BJ (cell line): ENCODE results near the gene CAPN3. TPM values are rescaled to one million over a fixed set of nuclear protein-coding genes. Genes with fewer than 3 reads are reported as not detected.

Experiments used
- CTCF ChIA-PET: fragments of 350-600 bp; formaldehyde crosslinking; extraction: SDS; loops from one replicate; lab custom pipeline; 2021; ENCODE audit warnings: antibody characterized with exemption, inconsistent platforms; lab: Yijun Ruan, JAX
- POLR2A ChIA-PET: fragments of 300-600 bp; sonication (Branson Sonifier 250); formaldehyde crosslinking; extraction: SDS; loops from one replicate; lab custom pipeline; 2021; ENCODE audit warnings: antibody characterized with exemption; lab: Charles Lee
- DNase-seq: peaks from one replicate; pipeline ENCODE4 v3.0.0-alpha.2; 2011; ENCODE audit warnings: low read depth
- H3K27me3 ChIP-seq: 2 replicates; pipeline ENCODE4 v1.6.0; 2011; ENCODE audit warnings: low read length; ENCODE audit not compliant: control insufficient read depth, insufficient read depth
- H3K36me3 ChIP-seq: 2 replicates; pipeline ENCODE4 v1.5.1; 2011; ENCODE audit warnings: low read length; ENCODE audit not compliant: control insufficient read depth, insufficient read depth
- H3K4me3 ChIP-seq: 2 replicates; pipeline ENCODE4 v1.5.1; 2011; ENCODE audit warnings: low read depth, mild to moderate bottlenecking, control low read depth, low read length
- polyA plus RNA-seq: library from polyadenylated mRNA; depleted of rRNA; stranded (reverse); fragments of >200 nt; gene quantifications from 2 replicates; pipeline ENCODE4 v1.2.3, GENCODE V29; 2011
- TF ChIP-seq, protein P1 (sequence below): IDR thresholded peaks from 2 replicates; pipeline ENCODE4 v1.5.1; 2011; ENCODE audit warnings: low read depth, mild to moderate bottlenecking, control low read depth, inconsistent platforms, low read length, moderate library complexity; ENCODE audit not compliant: insufficient read depth

Gene CAPN3
- polyA plus RNA-seq, 1 experiment, result 6.6 TPM

DNA sequence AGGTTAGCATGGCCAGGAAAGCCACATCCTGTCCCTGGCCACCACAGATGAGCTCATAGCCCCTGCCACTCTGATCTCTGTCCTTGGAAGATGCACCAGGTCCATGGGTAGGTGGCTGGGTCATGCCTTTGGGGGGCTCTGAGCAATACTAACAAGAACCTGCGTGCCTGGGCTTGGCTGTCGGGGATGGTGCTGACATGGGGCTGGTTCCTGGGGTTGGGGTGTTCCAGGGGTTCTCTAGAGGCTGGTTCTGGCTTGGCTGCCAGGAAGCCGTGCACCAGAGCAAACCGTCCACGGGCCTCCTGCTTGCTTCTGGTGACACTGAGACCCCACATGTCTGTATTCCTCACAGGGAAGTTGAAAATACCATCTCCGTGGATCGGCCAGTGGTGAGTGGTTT is 44.1 kb downstream of the CAPN3 start:
- Histone ChIP-seq H3K36me3 (peaks cover 2% of the 10 kb centered on the region), H3K27me3 (no peaks in the 10 kb centered on the region), H3K4me3 (no peak overlapping the region)
- TF ChIP-seq, protein P1, sequence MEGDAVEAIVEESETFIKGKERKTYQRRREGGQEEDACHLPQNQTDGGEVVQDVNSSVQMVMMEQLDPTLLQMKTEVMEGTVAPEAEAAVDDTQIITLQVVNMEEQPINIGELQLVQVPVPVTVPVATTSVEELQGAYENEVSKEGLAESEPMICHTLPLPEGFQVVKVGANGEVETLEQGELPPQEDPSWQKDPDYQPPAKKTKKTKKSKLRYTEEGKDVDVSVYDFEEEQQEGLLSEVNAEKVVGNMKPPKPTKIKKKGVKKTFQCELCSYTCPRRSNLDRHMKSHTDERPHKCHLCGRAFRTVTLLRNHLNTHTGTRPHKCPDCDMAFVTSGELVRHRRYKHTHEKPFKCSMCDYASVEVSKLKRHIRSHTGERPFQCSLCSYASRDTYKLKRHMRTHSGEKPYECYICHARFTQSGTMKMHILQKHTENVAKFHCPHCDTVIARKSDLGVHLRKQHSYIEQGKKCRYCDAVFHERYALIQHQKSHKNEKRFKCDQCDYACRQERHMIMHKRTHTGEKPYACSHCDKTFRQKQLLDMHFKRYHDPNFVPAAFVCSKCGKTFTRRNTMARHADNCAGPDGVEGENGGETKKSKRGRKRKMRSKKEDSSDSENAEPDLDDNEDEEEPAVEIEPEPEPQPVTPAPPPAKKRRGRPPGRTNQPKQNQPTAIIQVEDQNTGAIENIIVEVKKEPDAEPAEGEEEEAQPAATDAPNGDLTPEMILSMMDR, result no peak
- POLR2A ChIA-PET, result no interaction called here
- DNase-seq, result no peak
- CTCF ChIA-PET, result interaction anchor here (1.2 to 1.5 kb wide), 3 partner anchors 10 to 265 kb away, joined by 3 read pairs; no protein-coding TSS in a partner anchor

DNA sequence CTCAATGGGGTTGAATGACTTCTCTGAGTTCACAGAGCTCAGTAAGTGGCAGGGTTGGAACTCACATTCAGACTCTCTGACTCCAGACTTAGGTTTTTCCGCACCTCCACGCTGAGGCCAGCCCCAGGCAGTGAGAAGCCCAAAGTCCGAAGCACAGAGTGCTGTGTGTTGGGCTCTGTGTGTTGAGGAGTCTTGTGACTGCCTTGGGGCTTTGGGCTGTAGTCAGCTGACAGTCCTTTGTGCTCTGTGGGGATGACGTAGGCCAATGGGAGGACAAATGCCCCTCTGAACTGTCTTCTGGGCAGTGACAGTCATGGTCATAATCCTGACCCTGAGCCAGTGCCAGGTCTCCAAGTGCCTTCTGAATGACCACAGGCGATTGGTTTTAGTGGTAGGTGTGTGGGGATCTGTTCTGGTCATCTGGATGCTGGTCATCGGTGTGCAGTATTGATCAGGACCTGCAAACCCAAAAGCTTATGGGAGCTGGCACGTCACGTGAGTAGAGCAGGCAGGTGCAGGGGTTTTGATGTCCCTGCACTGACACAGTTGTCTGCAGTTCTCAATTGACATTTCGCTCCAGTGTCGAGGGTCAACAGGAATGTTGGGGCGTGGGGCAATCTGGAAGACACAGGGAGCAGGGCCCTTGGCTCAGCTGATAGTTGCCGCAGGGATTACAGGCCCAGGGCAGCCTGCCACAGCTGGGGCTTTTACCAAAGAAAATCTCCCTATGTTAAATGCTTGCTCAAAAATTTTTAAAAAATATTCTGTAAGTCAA is 45.3 kb downstream of the CAPN3 start:
- peaks cover 2% of the 10 kb centered on the region for H3K36me3 ChIP-seq
- H3K4me3 ChIP-seq, result no peak overlapping the region
- no peaks in the 10 kb centered on the region for H3K27me3 ChIP-seq
- TF ChIP-seq, protein P1, result no peak
- POLR2A ChIA-PET, result interaction anchor here (0.5 kb wide), 1 partner anchor 140 kb away, joined by 3 read pairs; no protein-coding TSS in a partner anchor
- CTCF ChIA-PET, result interaction anchor here (1.0 to 1.3 kb wide), 2 partner anchors 11 to 18 kb away, joined by 3 to 4 read pairs; no protein-coding TSS in a partner anchor
- DNase-seq, result no peak

DNA sequence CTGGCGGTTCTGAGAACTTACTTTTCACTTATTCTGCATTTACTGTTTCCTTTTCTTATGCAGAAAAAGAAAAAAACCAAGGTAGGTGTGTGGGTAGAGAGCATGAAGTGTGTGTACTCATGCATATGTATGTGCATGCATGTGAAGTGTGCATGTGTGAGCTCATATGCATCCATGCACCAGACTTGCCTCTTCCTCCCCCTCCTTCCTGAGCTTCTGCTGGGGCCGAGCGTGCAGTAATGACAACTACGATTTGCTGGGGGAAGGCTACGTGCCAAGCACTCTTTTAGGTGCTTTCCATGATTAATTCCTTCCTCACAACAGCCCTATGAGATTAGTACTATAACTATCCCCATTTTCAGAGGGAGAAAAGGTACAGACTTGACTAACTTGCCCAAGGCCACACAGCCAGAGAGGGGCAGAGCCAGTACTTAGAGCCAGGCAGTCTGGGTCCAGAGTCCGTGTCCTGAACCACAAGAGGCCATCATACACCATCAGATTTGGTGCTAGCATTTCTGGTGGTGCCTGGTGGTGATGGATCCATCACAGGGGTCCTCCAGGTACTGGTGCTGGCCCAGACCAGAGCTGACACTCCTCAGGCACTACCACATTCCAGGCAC is 46.7 kb downstream of the CAPN3 start:
- POLR2A ChIA-PET, result no interaction called here
- H3K4me3 ChIP-seq, result no peak overlapping the region
- peaks cover 5% of the 10 kb centered on the region for H3K36me3 ChIP-seq
- DNase-seq, result no peak
- H3K27me3 ChIP-seq, result no peaks in the 10 kb centered on the region
- CTCF ChIA-PET, result interaction anchor here (1.0 to 1.3 kb wide), 2 partner anchors 9 to 19 kb away, joined by 3 to 4 read pairs; no protein-coding TSS in a partner anchor
- TF ChIP-seq, protein P1, result no peak

DNA sequence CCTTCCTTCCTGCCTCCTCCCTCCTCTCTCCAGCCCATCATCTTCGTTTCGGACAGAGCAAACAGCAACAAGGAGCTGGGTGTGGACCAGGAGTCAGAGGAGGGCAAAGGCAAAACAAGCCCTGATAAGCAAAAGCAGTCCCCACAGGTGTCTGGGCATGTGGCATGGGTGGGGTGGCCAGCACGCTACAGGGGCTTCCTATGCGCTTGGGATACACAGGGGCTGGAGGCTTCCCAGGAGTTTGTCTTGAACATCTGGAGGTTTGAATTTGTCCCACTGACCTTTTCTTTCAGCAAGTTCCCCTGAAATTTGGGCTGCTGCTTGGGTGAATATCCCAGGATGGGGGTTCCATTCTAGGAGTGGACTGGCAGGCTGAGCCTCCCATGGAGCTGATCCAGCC is 48.9 kb downstream of the CAPN3 start:
- ChIA-PET CTCF (interaction anchor here (0.6 to 0.8 kb wide), 2 partner anchors 9 to 23 kb away, joined by 3 read pairs; no protein-coding TSS in a partner anchor), POLR2A (no interaction called here)
- TF ChIP-seq, protein P1, result no peak
- no peaks in the 10 kb centered on the region for H3K27me3 ChIP-seq
- peaks cover 9% of the 10 kb centered on the region for H3K36me3 ChIP-seq
- DNase-seq, result no peak
- no peak overlapping the region for H3K4me3 ChIP-seq

DNA sequence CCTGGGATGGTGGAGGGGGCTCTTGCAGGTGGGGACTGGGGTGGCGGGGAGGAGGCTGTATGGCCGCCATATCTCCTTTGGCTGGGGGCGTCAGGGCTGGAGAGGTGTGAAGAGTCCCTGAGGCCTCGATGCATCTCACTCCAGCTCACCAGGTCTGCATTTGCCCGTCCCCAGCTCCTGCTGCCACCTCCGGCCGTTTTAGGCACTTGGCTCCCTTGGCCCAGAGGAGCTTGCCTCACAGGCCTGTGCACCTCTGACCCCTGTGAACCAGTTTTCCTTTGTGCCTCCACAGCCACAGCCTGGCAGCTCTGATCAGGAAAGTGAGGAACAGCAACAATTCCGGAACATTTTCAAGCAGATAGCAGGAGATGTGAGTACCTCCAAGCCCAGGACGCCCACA is 49.7 kb downstream of the CAPN3 start:
- Histone ChIP-seq H3K36me3 (peaks cover 9% of the 10 kb centered on the region), H3K4me3 (no peak overlapping the region), H3K27me3 (no peaks in the 10 kb centered on the region)
- POLR2A ChIA-PET, result no interaction called here
- TF ChIP-seq, protein P1, result no peak
- no peak for DNase-seq
- CTCF ChIA-PET, result interaction anchor here (0.6 kb wide), 1 partner anchor 23 kb away, joined by 3 read pairs; no protein-coding TSS in a partner anchor
